ENCODE measurements around the gene PIK3CD. TPM values are rescaled to one million over a fixed set of nuclear protein-coding genes. Genes with fewer than 3 reads are reported as not detected.

Gene PIK3CD
- total and polyA plus RNA-seq, 2 of the 8 experiments (the other 6 are each of a cell fraction or from before 2014, with no cell fraction given): 20.6 to 24.1 TPM

DNA sequence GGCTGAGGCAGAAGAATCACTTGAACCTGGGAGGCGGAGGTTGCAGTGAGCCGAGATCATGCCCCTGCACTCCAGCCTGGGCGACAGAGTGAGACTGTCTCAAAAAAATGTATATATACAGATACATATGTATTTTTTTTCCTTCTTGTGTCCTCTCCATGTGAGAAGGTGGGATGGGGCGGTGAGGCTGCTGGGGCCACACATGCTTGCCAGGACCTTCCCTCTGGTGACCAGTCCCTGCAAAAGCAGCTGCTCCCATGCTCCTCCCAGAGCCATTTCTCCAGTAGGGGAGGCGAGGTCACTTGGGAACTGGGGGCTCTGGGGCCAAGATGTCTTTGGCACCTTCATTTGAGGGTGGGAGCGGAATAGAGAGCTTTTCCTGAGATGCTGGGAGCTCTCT, 74.9 kb downstream of the PIK3CD start:
- Histone ChIP-seq H2AK5ac (ENCODE audit: low read depth, low read length) (no peak overlapping the region), H3K36me3 (ENCODE audit: control insufficient read depth in 2 of 4, insufficient read depth in 4 of 4, low read length in 3 of 4) (peaks cover 7 to 45% (median 34%) of the 10 kb centered on the region in 4 experiments; a peak in 7 of 8 replicates), H3K4ac (replicated peaks; ENCODE audit: insufficient read length, low read depth, low read length) (no peak overlapping the region), H4K8ac (ENCODE audit: extremely low read depth, insufficient read depth, low read length) (no peak overlapping the region), H3K27me3 (replicated peaks in 1 of 4; ENCODE audit: control insufficient read depth in 3 of 4, extremely low read depth in 1 of 4, insufficient read depth in 3 of 4, low read length in 3 of 4) (no peaks in the 10 kb centered on the region), H3K56ac (replicated peaks; ENCODE audit: insufficient read length, low read depth, low read length) (no peak overlapping the region), H4K5ac (ENCODE audit: insufficient read length, low read depth, low read length) (no peak overlapping the region), H3K14ac (ENCODE audit: insufficient read length) (no peak overlapping the region), H4K20me1 (replicated peaks in 1 of 2; ENCODE audit: control insufficient read depth in 1 of 2, insufficient read depth in 2 of 2, low read length in 2 of 2) (peaks cover 0 to 9% of the 10 kb centered on the region in 2 experiments), H3K4me2 (ENCODE audit: insufficient read depth in 1 of 2, low read depth in 2 of 2, low read length in 2 of 2) (no peak overlapping the region), H2AFZ (ENCODE audit: low read length) (no peak overlapping the region), H2BK20ac (ENCODE audit: low read length) (no peak overlapping the region), H3K79me1 (ENCODE audit: low read depth, low read length) (no peaks in the 10 kb centered on the region), H2BK120ac (replicated peaks; ENCODE audit: low read depth, low read length) (no peak overlapping the region), H3K4me3 (ENCODE audit: extremely low read depth in 1 of 4, insufficient read depth in 2 of 4, low read depth in 3 of 4, low read length in 4 of 4) (no peak overlapping the region), H3K23me2 (ENCODE audit: low read depth, low read length) (no peaks in the 10 kb centered on the region), H2BK15ac (ENCODE audit: low read length) (no peak overlapping the region), H2BK5ac (ENCODE audit: low read depth, low read length) (no peak overlapping the region), H2BK12ac (ENCODE audit: low read depth, low read length) (no peak overlapping the region), H3K23ac (ENCODE audit: insufficient read length) (no peak overlapping the region), H3K4me1 (replicated peaks in 1 of 4; ENCODE audit: control insufficient read depth in 3 of 4, insufficient read depth in 4 of 4, low read length in 3 of 4) (peaks cover 0 to 6% (median 2%) of the 10 kb centered on the region in 4 experiments; a peak in 5 of 7 replicates), H3K9ac (replicated peaks in 1 of 4; ENCODE audit: extremely low read depth in 1 of 4, low read depth in 3 of 4, low read length in 3 of 4) (no peak overlapping the region), H3K79me2 (ENCODE audit: control insufficient read depth in 1 of 2, insufficient read depth in 2 of 2, low read length in 2 of 2) (no peaks in the 10 kb centered on the region), H3K27ac (ENCODE audit: low read depth, low read length) (no peak overlapping the region), H3K18ac (ENCODE audit: extremely low read depth, low read length) (no peak overlapping the region), H3K9me3 (ENCODE audit: insufficient read depth in 2 of 2, low read depth in 1 of 2, low read length in 1 of 2) (peaks cover 7 to 8% of the 10 kb centered on the region in 2 experiments; a peak in 3 of 4 replicates), H4K91ac (replicated peaks; ENCODE audit: insufficient read length, low read length) (no peak overlapping the region)
- ChIA-PET POLR2A (ENCODE audit: partially characterized antibody) (interaction anchor here (0.9 to 1.0 kb wide), 2 partner anchors 10 to 97 kb away, joined by 3 read pairs; no protein-coding TSS in a partner anchor), CTCF (ENCODE audit: partially characterized antibody) (interaction anchor here (0.9 to 9.2 kb wide), 16 partner anchors 8 to 143 kb away, joined by 3 to 91 read pairs (median 8); no protein-coding TSS in a partner anchor)
- DNase-seq (ENCODE audit: low read depth in 1 of 2, low spot score in 2 of 2) (no peak), FAIRE-seq (no peak)
- WGBS, 2 experiments (ENCODE audit: extremely low coverage in 1 of 2, insufficient coverage in 1 of 2, insufficient read length in 1 of 2, insufficient replicate concordance in 2 of 2, low coverage in 1 of 2, low lambda C conversion rate in 2 of 2, missing lambda C conversion rate in 1 of 2): 96% methylated on average over 6 of the region's 6 CpGs; no CpG with 5 or more reads in 1 of the 2 experiments
- TF ChIP-seq FOSL1 (IDR thresholded peaks at IDR 0.05; ENCODE audit: insufficient read depth, low read depth, low read length): no peak

All from H1 (cell line).